CD8-positive, alpha-beta memory T cell (primary cell): ENCODE measurements around the gene VGF. TPM values are rescaled to one million over a fixed set of nuclear protein-coding genes. Genes with fewer than 3 reads are reported as not detected.
A peak's percentile ranks its signal among the peaks of the same experiment; 100 is the strongest.

ENCODE experiments used
- CTCF ChIA-PET: fragments of 350-600 bp; sonication (Branson Sonifier 250); formaldehyde crosslinking; loops from one replicate; lab custom pipeline; 2021; ENCODE audit warnings: antibody characterized with exemption; lab: Charles Lee
- POLR2A ChIA-PET: fragments of 350-600 bp; sonication (Branson Sonifier 250); formaldehyde crosslinking; loops from one replicate; lab custom pipeline; 2021; ENCODE audit warnings: antibody characterized with exemption; lab: Charles Lee
- DNase-seq, 5 donors: peaks; one replicate each; pipeline versions ENCODE4 v3.0.0 to v3.0.0-alpha.2; 2020 to 2022; ENCODE audit warnings: mixed read lengths in 1 of 5
- H3K27ac ChIP-seq: one replicate; pipeline ENCODE4 v1.7.0; 2013; ENCODE audit warnings: low read depth, mild to moderate bottlenecking, low read length, moderate library complexity
- H3K27me3 ChIP-seq: 2 replicates; pipeline ENCODE4 v1.7.0; 2013; ENCODE audit warnings: low read length, mild to moderate bottlenecking; ENCODE audit not compliant: insufficient read depth, poor library complexity, severe bottlenecking
- H3K36me3 ChIP-seq: 2 replicates; pipeline ENCODE4 v1.7.0; 2013; ENCODE audit warnings: mild to moderate bottlenecking, low read length, moderate library complexity; ENCODE audit not compliant: insufficient read depth
- H3K4me1 ChIP-seq: 2 replicates; pipeline ENCODE4 v1.7.0; 2013; ENCODE audit warnings: mild to moderate bottlenecking, low read length, moderate library complexity; ENCODE audit not compliant: insufficient read depth
- H3K4me3 ChIP-seq: 2 replicates; pipeline ENCODE4 v1.7.0; 2013; ENCODE audit warnings: mild to moderate bottlenecking, low read length
- H3K9me3 ChIP-seq: 2 replicates; pipeline ENCODE4 v1.7.0; 2013; ENCODE audit warnings: mild to moderate bottlenecking, low read length
- H3K27ac Mint-ChIP-seq, 8 donors: one replicate each; pipeline ENCODE4 v1.8.0; 2020 to 2021; ENCODE audit warnings: mixed read lengths in 8 of 8, mild to moderate bottlenecking in 6 of 8, inconsistent platforms in 3 of 8, moderate library complexity in 3 of 8
- H3K27me3 Mint-ChIP-seq, 2 donors: one replicate each; pipeline ENCODE4 v1.8.0; 2020 to 2021; ENCODE audit warnings: mixed read lengths in 2 of 2, mild to moderate bottlenecking in 1 of 2, moderate library complexity in 1 of 2
- H3K36me3 Mint-ChIP-seq, 3 donors: one replicate each; pipeline ENCODE4 v1.8.0; 2020 to 2021; ENCODE audit warnings: mixed read lengths in 3 of 3, inconsistent platforms in 1 of 3, mild to moderate bottlenecking in 1 of 3
- H3K4me1 Mint-ChIP-seq, 3 donors: one replicate each; pipeline ENCODE4 v1.8.0; 2020 to 2021; ENCODE audit warnings: mixed read lengths in 3 of 3, inconsistent platforms in 1 of 3, mild to moderate bottlenecking in 1 of 3
- H3K4me3 Mint-ChIP-seq, 7 donors: one replicate each; pipeline ENCODE4 v1.8.0; 2020 to 2021; ENCODE audit warnings: mixed read lengths in 7 of 7, mild to moderate bottlenecking in 6 of 7, moderate library complexity in 4 of 7, inconsistent platforms in 2 of 7
- H3K9me3 Mint-ChIP-seq, 5 donors: one replicate each; pipeline ENCODE4 v1.8.0; 2020 to 2022; ENCODE audit warnings: mixed read lengths in 5 of 5, mild to moderate bottlenecking in 3 of 5, moderate library complexity in 2 of 5, inconsistent platforms in 1 of 5
- polyA plus RNA-seq: library from polyadenylated mRNA; unstranded; fragments of 300-500 nt; fragmentation: Illumina TruSeq; gene quantifications from one replicate; pipeline ENCODE4 v1.2.3, GENCODE V29; 2021
- total RNA-seq, 2 experiments: library from RNA; stranded (reverse); gene quantifications; one replicate each; pipeline ENCODE4 v1.2.3, GENCODE V29; 2021

Gene VGF
- under 1 TPM; 0.13 to 0.16 TPM for total RNA-seq
- not detected for polyA plus RNA-seq

DNA sequence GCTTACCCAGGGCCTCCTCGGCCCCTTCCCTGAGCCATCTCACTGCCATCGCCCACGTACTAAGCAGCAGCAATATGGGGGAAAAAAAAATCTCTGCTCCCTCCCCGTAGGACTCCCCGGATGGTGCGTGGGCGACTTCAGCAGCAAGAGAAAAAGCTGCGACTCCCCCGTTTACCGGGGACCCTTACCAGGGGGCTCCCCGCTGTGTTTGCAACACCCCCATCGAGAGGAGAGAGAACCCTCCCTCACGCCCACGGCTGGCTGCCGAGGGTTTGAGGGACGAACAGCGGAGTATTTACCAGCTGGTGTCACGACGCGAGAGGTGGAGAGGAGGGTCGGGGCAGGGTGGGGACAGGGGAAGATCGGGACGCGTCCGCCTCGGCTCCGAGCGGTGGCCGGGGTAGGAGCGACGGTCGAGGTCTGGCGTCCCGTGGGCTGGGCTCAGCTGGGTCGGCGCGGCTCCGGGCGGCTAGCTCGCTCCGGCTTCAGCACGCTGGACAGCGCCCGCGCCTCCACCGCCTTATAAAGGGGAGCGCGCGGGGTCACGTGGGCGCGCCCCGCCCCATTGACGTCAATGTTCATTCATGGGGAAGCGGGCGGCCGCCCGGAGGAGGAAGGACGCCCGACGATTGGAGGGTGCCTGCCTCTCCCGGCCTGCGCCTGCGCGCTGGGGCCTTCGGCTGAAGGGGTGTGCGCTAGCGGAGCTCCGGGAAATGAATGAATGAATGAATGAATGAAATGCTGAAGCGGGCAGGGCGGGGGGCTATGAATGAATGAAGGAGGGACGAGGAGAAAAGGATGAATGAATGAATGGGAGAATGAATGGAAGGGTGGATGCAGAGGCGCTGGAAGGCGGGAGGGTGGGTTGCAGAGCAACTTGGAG is at the start of gene VGF:
TSS of gene VGF (minus strand) at position 495 of the 883 bp plus-strand sequence. CDS start 726 bp downstream, outside the sequence.
- peak within 1 kb of the TSS; percentile 50 for H3K4me3 ChIP-seq
- CTCF ChIA-PET = interaction anchor here (0.7 to 2.7 kb wide), 5 partner anchors 10 to 78 kb away, joined by 3 to 23 read pairs (median 3); partner anchors contain the start of gene ZNHIT1
- H3K36me3 Mint-ChIP-seq = peaks cover 0 to under 1% (median 0%) of the 10 kb centered on the region in 3 donors

DNA sequence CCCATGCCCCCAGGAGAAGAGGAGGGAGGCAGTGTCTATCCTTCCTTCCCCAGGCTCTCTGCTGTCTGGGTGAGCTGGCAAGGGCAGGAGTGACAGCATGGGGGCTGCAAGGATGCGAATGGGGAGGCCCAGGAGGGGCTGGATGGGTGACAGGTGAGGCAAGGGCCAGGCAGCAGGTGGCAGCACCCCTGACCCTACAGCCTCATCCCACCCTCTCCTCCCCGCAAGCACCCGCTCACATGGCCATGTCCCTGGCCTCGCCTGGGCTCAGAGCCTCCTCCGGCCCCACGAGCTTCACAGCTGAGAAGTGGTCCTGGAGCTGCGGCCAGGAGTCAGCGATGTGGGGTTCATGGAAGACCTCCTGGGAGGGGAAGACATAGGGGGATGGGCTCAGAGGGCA is 46.6 kb upstream of the VGF start:
- no peak overlapping the region for H3K4me3 Mint-ChIP-seq
- Histone ChIP-seq H3K4me1 (peaks cover 11% of the 10 kb centered on the region), H3K27ac (no peak overlapping the region), H3K36me3 (no peaks in the 10 kb centered on the region), H3K9me3 (no peaks in the 10 kb centered on the region), H3K4me3 (no peak overlapping the region), H3K27me3 (no peaks in the 10 kb centered on the region)
- no peaks in the 10 kb centered on the region for H3K27me3 Mint-ChIP-seq
- no peaks in the 10 kb centered on the region for H3K9me3 Mint-ChIP-seq
- no peak for DNase-seq
- peaks cover 0 to 56% (median 6%) of the 10 kb centered on the region in 3 donors for H3K36me3 Mint-ChIP-seq
- POLR2A ChIA-PET = no interaction called here
- H3K27ac Mint-ChIP-seq = no peak overlapping the region
- CTCF ChIA-PET = interaction anchor here (1.6 kb wide), 1 partner anchor 41 kb away, joined by 3 read pairs; no protein-coding TSS in a partner anchor
- H3K4me1 Mint-ChIP-seq = peaks cover 6 to 17% (median 10%) of the 10 kb centered on the region in 3 donors

More for the DNA sequence above, at the start of gene VGF:
- Histone ChIP-seq H3K27ac (no peak within 1 kb of the TSS), H3K27me3 (peaks cover 68% of the 10 kb centered on the region), H3K9me3 (no peaks in the 10 kb centered on the region), H3K4me1 (peaks cover 41% of the 10 kb centered on the region), H3K36me3 (no peaks in the 10 kb centered on the region)
- Mint-ChIP-seq H3K4me1 (peaks cover 35 to 60% (median 41%) of the 10 kb centered on the region in 3 donors), H3K9me3 (peaks cover 0 to 4% (median 0%) of the 10 kb centered on the region in 5 donors), H3K27me3 (peaks cover 63% of the 10 kb centered on the region in 2 donors), H3K27ac (peak within 1 kb of the TSS in 7 of 8 donors; percentile 2 to 88 (median 65)), H3K4me3 (peak within 1 kb of the TSS; percentile 52 to 88 (median 74))
- POLR2A ChIA-PET = interaction anchor here (0.5 to 1.2 kb wide), 5 partner anchors 9 to 80 kb away, joined by 3 to 7 read pairs (median 4); partner anchors contain the start of gene FIS1
- peak; percentile 87 to 94 (median 90) for DNase-seq

DNA sequence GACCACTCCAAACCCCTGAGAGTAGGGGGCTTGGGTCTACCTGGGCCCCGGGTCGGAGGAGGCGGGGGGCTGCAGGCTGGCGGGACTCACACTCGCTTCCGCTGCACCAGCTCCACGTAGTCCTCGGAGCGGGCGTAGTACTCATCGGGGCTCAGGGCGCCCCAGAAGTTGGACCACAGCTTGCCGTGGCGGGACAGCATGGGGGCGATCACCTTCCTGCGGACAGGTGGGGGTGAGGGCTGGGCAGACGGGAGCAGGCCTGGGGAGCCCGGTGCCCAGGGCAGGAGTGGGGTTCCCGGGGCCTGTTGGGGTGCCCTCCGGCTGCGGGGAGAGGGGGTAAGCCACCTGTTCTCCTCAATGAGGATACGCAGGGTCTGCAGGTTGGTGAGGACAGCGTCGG is 46.1 kb upstream of the VGF start:
- no peak for DNase-seq
- H3K36me3 Mint-ChIP-seq = peaks cover 0 to 55% (median 6%) of the 10 kb centered on the region in 3 donors
- H3K27me3 ChIP-seq = no peaks in the 10 kb centered on the region
- H3K27me3 Mint-ChIP-seq = no peaks in the 10 kb centered on the region
- ChIA-PET CTCF (interaction anchor here (1.6 kb wide), 1 partner anchor 41 kb away, joined by 3 read pairs; no protein-coding TSS in a partner anchor), POLR2A (no interaction called here)
- no peak overlapping the region for H3K27ac ChIP-seq
- no peak overlapping the region for H3K4me3 ChIP-seq
- peak overlapping the region in 1 of 8 donors; percentile 35 for H3K27ac Mint-ChIP-seq
- peaks cover 3 to 12% (median 6%) of the 10 kb centered on the region in 3 donors for H3K4me1 Mint-ChIP-seq
- H3K9me3 Mint-ChIP-seq = no peaks in the 10 kb centered on the region
- H3K4me3 Mint-ChIP-seq = no peak overlapping the region
- peaks cover 5% of the 10 kb centered on the region for H3K4me1 ChIP-seq
- no peaks in the 10 kb centered on the region for H3K36me3 ChIP-seq
- H3K9me3 ChIP-seq = no peaks in the 10 kb centered on the region

DNA sequence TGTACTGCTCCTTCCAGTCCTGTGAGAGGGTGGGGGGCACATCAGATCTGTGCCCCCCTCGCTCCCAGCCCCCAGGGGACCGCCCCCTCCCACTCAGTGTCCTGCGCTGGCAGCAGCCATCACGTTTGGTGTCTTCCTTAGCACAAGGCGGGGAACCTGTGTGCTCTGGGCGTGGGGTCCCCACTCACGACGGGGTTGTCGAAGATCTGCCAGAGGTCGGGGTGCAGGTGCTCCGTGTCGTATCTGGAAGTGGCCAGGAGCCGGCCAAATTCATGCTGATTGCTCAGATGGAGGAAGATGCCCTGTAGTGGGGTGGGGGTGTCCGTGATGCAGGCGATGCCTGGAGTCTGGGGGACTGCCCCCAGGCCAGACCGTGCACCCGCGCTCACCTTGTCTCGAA is 44.8 kb upstream of the VGF start:
- H3K4me3 Mint-ChIP-seq = no peak overlapping the region
- ChIA-PET CTCF (no interaction called here), POLR2A (interaction anchor here (0.6 kb wide), 2 partner anchors 15 to 1739 kb away, joined by 3 read pairs; no protein-coding TSS in a partner anchor)
- H3K27ac ChIP-seq = no peak overlapping the region
- no peaks in the 10 kb centered on the region for H3K27me3 Mint-ChIP-seq
- H3K9me3 ChIP-seq = no peaks in the 10 kb centered on the region
- H3K4me3 ChIP-seq = no peak overlapping the region
- no peaks in the 10 kb centered on the region for H3K27me3 ChIP-seq
- peaks cover 6 to 54% (median 6%) of the 10 kb centered on the region in 3 donors for H3K36me3 Mint-ChIP-seq
- peak overlapping the region in 1 of 8 donors; percentile 38 for H3K27ac Mint-ChIP-seq
- peaks cover 0 to 3% (median 0%) of the 10 kb centered on the region in 3 donors for H3K4me1 Mint-ChIP-seq
- DNase-seq = no peak
- H3K9me3 Mint-ChIP-seq = no peaks in the 10 kb centered on the region
- H3K36me3 ChIP-seq = no peaks in the 10 kb centered on the region
- no peaks in the 10 kb centered on the region for H3K4me1 ChIP-seq

- H3K27ac ChIP-seq = no peak overlapping the region
- H3K36me3 ChIP-seq = no peaks in the 10 kb centered on the region
- POLR2A ChIA-PET = no interaction called here
- H3K9me3 ChIP-seq = no peaks in the 10 kb centered on the region
- Mint-ChIP-seq H3K27me3 (peaks cover 4% of the 10 kb centered on the region in 2 donors), H3K4me1 (peaks cover 2 to 6% (median 5%) of the 10 kb centered on the region in 3 donors), H3K27ac (peak overlapping the region in 2 of 8 donors; percentile 23 to 26), H3K9me3 (no peaks in the 10 kb centered on the region), H3K36me3 (peaks cover 6 to 46% (median 6%) of the 10 kb centered on the region in 3 donors), H3K4me3 (no peak overlapping the region)
- CTCF ChIA-PET = no interaction called here
- no peak for DNase-seq
- no peaks in the 10 kb centered on the region for H3K27me3 ChIP-seq
- H3K4me3 ChIP-seq = no peak overlapping the region
- H3K4me1 ChIP-seq = no peaks in the 10 kb centered on the region
These were observed 43.4 kb upstream of the VGF start for GRCh38 chr7:101208794-101209193.

DNA sequence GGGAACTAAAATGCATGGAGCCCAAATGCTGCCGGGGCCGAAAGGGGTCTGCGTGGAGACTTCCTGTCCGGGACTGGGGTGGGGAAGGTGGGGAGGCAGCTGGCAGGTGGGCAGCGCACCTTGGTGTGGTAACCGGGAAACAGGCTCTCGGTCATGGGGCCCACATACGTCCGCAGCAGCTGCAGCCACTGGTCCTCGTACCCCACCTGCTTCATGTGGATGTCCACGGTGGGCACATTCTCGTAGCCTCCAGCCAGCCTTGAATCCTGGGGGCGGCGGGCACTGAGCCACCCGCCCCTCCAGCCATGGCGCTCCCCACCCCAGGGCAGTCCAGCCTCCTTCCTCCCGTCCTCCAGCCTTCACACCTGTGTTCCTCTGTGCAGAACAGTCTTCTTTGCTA is 42.1 kb upstream of the VGF start:
- ChIA-PET POLR2A (no interaction called here), CTCF (no interaction called here)
- H3K27me3 ChIP-seq = no peaks in the 10 kb centered on the region
- no peak for DNase-seq
- Mint-ChIP-seq H3K27ac (no peak overlapping the region), H3K4me1 (peaks cover 6 to 9% (median 8%) of the 10 kb centered on the region in 3 donors), H3K27me3 (peaks cover 12 to 13% of the 10 kb centered on the region in 2 donors), H3K4me3 (no peak overlapping the region), H3K9me3 (no peaks in the 10 kb centered on the region), H3K36me3 (peaks cover 6 to 40% (median 6%) of the 10 kb centered on the region in 3 donors)
- H3K4me3 ChIP-seq = no peak overlapping the region
- H3K27ac ChIP-seq = no peak overlapping the region
- peaks cover 5% of the 10 kb centered on the region for H3K4me1 ChIP-seq
- no peaks in the 10 kb centered on the region for H3K36me3 ChIP-seq
- no peaks in the 10 kb centered on the region for H3K9me3 ChIP-seq

- ChIA-PET CTCF (interaction anchor here (6.4 kb wide), 1 partner anchor 13 kb away, joined by 31 read pairs; no protein-coding TSS in a partner anchor), POLR2A (no interaction called here)
- no peak for DNase-seq
- no peaks in the 10 kb centered on the region for H3K36me3 ChIP-seq
- Mint-ChIP-seq H3K9me3 (no peaks in the 10 kb centered on the region), H3K4me3 (no peak overlapping the region), H3K27me3 (peaks cover 13 to 15% of the 10 kb centered on the region in 2 donors), H3K36me3 (peaks cover 6 to 36% (median 6%) of the 10 kb centered on the region in 3 donors), H3K27ac (no peak overlapping the region), H3K4me1 (peaks cover 6 to 9% (median 8%) of the 10 kb centered on the region in 3 donors)
- no peak overlapping the region for H3K4me3 ChIP-seq
- no peaks in the 10 kb centered on the region for H3K27me3 ChIP-seq
- H3K27ac ChIP-seq = no peak overlapping the region
- peaks cover 5% of the 10 kb centered on the region for H3K4me1 ChIP-seq
- H3K9me3 ChIP-seq = no peaks in the 10 kb centered on the region
These were observed 41.3 kb upstream of the VGF start for GRCh38 chr7:101206665-101207042.
